HG02678 (cell line): Measurements from ENCODE around the gene GAS6.

Experiments
- ATAC-seq: cut with Tn5 transposase; IDR thresholded peaks from one replicate; pipeline ENCODE4 v1.9.1; 2021; ENCODE audit warnings: mild to moderate bottlenecking, moderate library complexity; ENCODE audit not compliant: unreplicated experiment

The GAS6 gene

GRCh38 chr13:113888701-113889330, 24.9 kb upstream of the GAS6 start:
- no peak for ATAC-seq

DNA sequence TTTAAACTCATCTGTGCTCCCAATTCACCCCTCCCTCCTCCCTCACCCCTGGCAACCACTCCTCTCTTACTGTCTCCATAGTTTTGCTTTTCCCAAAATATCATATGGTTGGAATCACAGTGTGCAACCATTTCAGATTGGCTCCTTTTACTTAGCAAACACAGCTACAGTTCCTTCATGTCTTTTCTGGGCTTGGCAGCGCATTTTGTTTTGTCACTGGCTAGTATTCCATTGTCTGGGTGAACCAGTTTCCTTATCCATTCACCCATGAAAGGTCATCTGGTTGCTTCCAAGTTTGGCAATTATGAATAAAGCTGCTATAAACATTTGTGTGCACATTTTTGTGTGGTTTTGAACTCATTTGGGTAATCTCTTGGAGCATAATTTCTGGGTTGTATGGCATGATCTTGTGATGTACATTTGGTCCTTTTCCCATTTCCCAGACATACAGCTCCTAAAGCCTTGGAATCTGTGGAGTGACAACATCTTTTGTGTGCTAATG, 23.9 kb upstream of the GAS6 start:
- no peak for ATAC-seq

DNA sequence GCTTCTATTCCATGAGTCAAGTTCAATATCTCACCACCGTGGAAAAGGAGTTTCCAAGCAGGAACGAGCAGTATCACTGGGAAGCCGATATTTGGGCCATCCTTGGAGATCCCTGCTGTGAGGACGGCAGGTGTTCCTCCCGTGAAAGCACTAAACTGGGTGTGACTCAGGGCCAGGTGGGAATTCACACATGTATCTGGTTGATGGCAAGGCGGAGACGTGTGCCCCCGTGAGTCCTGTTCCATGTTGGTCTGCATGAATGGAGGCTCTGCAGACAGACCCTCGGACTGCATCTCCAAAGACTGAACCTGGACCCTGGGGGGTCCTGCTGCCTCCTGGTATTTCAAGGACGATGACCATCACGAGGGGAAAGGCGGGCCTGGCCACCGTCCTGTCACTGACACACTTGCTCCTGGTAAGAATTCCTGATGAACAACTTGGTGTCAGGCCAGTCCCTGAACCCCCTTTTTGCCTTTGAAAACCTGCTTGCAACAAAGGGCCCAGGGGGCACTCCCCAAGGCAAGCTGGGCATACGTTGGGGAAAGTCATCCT, 22.8 kb upstream of the GAS6 start:
- no peak for ATAC-seq

- ATAC-seq = no peak
Measured at GRCh38 chr13:113884821-113885220, 20.9 kb upstream of the GAS6 start.

DNA sequence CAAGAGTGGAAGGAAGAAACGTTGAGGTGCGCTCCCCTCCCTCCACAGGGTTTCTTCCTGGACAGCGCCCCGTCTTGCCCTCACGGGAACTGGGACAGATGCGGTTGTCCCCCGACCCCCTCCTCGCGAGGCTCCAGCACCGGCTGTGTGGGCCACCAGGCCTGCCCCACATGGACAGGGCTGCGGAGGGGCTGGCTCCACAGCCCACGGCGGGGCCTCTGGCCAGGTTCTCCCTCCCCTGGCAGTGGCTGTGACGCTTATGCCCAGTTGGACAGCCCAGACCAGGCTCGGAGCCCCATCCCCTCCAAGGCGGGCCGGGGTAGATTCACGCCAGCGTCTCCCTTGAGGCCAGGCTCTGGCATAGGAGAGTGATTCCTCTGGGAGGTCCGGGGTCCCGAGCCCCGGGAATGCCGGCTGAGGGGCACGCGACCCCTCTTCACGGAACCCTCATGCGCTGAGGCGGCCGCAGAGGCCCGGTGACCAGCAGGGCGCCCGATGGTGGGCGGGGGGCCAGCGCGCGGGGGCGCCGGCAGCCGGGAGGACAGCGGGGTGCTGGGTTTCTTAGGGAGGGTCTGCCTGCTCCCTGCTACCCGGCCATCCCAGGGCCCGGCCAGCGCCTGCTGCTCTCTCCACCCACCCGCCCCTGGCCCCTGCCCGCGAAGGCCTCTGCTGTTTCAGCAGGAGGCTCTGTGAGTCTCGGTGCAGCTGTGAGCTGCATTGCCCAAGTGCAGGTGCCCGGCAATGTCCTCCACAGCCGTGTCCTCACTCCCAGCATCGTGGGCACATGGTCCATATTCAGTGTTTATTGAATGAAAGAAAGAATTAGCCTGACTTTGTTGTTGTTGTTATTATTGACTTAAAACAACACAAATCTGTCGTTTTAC, 20.3 kb upstream of the GAS6 start:
- ATAC-seq = no peak

- no peak for ATAC-seq
Measured at GRCh38 chr13:113883314-113883811, 19.5 kb upstream of the GAS6 start.

DNA sequence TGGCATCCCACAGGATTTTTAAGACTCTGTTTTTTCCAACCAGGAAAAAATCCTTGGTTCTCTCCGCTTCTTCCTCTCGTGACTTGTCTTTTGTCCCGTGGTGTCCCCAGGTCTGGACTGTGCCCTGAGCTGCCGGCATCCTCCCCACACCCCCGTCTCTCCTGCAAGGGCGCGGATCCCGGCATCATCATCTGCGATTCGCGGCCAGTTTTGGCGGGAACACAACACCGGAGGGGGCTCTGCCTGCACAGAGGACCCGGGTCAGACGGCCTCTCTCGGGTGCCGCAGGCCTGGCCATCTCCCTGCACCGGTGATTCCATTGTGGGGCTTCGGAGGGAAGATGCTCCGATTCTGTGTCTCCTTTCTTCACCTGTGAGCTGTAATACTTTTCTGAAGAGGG, 18.8 kb upstream of the GAS6 start:
- no peak for ATAC-seq

- no peak for ATAC-seq
Measured at GRCh38 chr13:113882267-113882630, 18.4 kb upstream of the GAS6 start.

- ATAC-seq = no peak
Measured at GRCh38 chr13:113881614-113882266, 17.9 kb upstream of the GAS6 start.

GRCh38 chr13:113880651-113881611, 17.1 kb upstream of the GAS6 start:
- no peak for ATAC-seq

GRCh38 chr13:113879494-113880360, 15.9 kb upstream of the GAS6 start:
- no peak for ATAC-seq

DNA sequence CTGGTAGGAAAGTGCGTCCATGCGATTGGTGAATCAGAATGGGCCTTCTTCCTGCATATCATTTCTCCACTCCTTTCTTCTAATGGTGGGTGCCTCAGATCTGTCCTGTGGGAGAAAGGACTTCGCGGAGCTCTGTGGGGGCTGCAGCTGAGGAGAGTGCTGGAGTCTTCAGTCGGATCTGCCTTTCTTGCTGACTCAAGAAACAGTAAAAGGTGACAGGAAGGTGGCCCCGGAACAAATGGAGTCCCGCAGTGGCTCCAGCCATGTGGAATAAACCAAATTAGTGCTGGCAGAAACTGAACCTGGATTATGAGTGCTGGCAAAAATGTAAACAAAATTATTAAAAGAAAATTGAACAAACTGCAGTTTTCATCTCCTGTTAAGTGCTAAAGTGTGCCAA, 15.1 kb upstream of the GAS6 start:
- ATAC-seq = no peak

DNA sequence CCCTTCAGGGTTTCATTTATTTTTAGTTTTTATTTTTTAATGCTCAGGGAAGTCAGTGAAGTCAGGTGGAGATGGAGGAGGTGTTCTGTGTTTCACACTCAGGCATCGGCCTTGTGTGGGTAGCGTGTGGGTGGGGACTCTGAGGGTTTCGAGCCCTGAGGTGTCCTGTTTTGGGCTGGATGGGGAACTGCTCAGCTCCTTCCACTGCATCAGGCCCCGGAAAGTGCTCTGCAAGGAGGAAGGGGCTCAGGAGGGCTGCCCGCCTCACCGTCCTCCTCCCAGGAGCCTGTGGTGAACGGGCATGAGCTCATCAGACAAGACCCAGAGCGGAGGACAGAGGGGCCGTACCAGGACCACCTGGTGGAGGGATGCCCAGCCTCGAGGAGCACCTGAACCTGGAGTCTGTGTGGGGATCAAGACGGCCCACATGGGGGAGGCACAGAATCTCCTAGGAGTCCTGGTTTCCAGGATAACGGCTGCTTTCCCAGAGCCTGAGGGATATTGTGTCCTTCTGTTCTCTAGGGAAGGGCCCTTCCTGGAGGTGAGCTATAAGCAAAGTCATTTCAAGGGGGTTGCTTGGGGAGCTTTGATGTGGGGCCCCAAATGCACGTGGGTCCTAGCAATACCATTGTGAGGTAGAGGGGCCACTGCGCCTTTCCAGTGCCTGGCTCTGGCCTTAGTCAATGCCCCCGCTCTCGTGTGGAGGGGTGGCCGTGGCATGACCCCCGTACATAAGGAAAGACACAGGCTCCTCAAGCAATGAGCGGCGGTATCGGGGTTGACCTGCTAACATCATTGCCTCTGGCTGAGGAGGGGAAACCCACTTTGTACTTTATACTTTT, 13.5 kb upstream of the GAS6 start:
- no peak for ATAC-seq

- ATAC-seq = no peak
Measured at GRCh38 chr13:113876346-113877148, 12.7 kb upstream of the GAS6 start.

DNA sequence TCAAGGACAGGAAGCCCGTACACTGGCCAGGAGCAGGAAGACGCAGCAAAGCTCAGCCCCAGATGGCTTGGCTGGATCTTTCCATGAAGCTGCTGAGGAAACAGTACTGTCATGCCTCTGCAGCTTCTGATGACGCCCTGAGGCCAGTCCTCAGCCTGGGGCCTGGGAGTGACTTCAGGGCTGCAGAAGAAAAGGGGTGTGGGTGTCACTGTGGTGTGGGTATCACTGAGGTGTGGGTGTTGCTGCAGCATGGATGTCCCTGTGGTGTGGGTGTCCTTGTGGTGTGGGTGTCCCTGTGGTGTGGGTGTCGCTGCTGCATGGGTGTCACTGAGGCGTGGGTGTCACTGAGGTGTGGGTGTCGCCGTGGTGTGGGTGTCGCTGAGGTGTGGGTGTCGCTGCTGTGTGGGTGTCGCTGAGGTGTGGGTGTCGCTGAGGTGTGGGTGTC, 12.0 kb upstream of the GAS6 start:
- no peak for ATAC-seq

GRCh38 chr13:113875429-113875815, 11.5 kb upstream of the GAS6 start:
- no peak for ATAC-seq
